GM18505 (cell line): ENCODE data around the gene ADGRA3.

ENCODE experiments used
- ATAC-seq: cut with Tn5 transposase; IDR thresholded peaks from one replicate; pipeline ENCODE4 v1.9.1; 2021; ENCODE audit not compliant: unreplicated experiment
- POLR2A ChIP-seq: IDR thresholded peaks from 4 replicates; pipeline ENCODE4 v1.6.1; 2011; ENCODE audit warnings: borderline replicate concordance; ENCODE audit not compliant: insufficient read depth, insufficient read length; ENCODE audit errors: extremely low read depth

Gene ADGRA3

DNA sequence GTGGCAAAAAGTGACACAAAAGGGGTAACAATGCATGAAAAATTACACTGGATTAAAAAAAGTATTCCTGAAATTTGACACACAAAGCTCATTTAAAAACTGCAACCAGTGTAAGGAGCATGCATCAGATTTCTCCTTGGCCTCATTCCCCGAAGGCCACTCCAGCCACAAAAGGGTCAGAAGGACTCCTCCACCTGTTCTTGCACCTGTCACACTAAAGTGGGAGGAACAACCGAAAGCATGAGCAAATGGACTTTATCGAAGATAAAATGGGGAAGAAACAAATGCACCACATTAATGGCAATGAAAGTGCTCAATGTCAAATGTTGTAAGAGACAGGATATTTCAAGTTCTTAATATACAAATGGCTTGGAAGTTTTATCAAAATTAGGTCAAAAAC, 88.2 kb downstream of the ADGRA3 start:
- no peak for TF ChIP-seq POLR2A
- no peak for ATAC-seq

DNA sequence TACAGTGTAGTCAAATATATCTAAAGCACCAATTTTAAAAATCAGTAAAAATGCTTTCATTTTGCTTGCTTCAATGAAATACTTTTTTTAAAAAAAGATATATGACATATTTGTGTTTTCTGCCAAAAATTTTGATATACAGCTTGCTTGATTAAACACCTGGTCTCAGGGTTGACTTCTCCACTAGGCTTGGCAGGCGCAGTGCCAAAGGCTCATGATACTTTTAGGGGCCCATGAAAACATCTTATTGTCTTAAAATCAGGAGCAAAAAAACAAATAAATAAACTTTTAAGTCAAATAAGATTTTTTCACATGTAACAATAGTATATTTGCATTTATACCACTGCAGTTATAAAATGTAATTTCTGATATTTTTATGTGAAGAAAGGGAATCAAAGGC, 95.6 kb downstream of the ADGRA3 start:
- TF ChIP-seq POLR2A = no peak

DNA sequence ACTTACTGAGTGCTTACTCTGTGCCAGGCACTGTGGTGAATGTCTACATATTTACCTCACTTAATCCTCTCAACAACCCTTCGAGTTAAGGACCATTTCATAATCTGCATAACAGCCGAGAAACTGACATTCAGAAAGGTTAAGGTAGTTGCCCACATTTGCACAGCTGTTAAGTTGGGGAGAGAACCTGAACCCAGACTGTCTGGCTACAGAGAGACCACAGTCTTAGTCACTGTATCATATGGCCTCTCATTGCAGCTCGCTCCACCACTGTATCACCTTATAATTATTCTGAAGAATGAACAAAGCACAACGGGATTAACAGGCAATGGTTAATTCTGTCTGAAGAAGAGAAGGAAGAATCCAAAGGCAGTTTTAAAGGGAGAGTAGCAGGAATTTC, 98.5 kb downstream of the ADGRA3 start:
- TF ChIP-seq POLR2A = no peak
- ATAC-seq = no peak

More for the DNA sequence above, 95.6 kb downstream of the ADGRA3 start:
- ATAC-seq = no peak

DNA sequence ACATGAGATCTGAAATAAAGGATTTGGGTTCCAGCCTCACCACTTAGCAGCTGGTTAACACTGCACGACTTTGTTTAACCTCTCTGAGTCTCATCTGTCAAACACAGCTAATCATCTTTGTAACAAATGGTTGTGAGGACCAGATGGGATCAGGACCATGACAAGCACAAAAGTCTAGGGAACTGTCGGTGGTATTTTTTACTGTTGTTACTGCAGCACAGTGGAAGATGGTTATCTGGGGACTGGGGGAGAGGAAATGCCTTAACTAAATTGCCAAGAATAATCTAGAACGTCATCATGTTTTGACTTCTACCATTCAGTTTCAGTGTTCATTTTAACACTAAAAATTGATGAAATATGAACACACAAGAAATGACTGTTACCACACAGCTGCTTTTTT, 99.5 kb downstream of the ADGRA3 start:
- no peak for ATAC-seq

DNA sequence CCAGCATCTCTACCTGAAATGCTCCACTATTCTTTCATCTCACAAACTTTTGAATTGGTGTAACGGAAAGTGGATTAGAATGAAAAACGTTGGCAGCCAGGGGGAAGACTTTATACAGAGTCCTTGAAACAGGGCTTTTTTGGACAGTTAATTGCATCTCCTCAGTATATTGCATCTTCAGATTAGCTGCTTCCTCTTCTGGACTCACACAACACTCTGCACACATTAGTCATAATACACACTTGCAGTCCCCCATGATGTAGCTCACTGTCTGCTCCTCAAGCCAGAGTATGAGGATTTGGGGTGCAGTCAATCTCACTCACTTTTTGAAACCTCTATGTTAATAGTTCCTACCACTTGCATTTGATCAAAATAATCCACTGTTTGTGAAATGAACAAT, 101.0 kb downstream of the ADGRA3 start:
- no peak for TF ChIP-seq POLR2A
- no peak for ATAC-seq

More for the DNA sequence above, 99.5 kb downstream of the ADGRA3 start:
- TF ChIP-seq POLR2A = no peak

DNA sequence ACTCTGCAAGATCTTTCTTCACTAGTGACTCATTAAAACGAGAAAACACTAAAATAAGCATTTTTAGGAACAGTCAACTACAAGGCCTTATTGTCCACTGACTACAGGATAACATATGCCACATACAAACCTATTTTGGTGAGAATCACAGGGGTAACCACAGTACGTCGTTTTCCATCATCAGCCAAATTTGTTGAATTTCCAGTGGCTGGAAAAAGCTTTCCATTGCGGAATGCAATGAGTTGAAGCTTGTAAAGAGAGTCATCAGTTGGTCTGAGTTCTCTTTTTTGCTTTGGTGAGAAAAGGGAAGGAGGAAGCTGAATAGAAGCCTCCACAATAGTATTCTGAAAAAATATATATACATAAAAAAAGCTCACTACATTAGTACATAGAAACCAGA, 102.4 kb downstream of the ADGRA3 start:
- no peak for TF ChIP-seq POLR2A
- no peak for ATAC-seq

DNA sequence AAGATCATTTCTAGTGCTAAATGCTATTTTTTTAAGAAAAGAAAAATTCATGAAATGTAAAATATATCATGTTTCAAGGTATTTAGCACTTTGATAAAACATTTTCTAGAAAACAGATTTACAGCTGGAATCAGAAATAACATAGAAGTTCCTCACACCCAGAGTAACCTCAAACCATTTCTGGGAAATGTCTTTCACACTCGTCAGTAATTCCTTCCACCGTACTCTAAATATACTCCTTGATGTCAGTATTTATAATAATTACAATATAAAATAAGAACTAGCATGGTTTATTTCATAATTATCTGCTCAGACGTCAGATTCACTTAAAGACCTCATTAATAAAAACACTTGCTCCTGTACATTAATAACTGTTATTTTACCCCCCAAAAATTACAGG, 103.9 kb downstream of the ADGRA3 start:
- no peak for ATAC-seq
- TF ChIP-seq POLR2A = no peak

DNA sequence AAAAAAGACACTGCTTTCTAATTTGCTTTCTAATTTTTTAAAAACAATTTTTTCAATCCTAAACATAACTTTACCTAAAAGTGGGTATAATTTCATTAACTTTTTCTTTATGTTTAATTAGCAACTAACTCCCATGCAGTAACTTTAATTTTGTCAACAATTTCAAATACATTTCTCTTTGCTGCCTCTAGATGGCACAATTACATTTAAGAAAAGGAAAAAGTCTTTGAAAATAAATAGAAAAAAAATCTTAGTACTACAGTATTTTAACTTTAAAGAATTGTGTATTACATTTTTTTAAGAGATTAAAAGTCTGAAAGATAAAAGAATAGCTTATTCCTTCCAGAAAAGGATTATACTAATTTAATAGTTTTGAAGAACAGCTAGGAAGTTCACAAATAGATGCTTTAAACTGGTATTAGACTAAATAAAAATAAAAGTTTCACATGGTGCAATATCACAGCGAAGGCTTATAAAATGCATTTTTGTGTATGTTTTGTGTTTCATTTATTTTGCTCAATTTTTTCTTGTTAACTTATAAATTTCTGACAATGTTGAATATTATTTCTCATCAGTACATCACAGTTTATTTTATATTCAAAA, 105.1 kb downstream of the ADGRA3 start:
- no peak for ATAC-seq

DNA sequence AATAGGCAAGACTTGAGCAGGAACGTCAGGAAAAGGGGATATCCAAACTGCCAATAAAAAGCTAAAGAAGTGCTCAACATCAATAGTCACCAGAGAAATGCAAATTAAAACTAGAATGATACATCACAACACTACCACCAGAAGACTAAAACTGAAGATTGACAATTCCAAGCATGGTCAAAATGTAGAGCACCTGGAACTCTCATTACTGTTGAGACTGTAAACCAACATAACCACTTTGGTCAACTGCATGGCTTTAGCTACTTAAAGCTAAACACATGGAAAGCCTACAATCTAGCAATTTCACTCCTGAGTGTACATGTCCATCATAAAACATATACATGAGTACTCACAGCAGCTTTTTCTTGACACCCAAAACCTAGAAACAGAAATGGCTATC, 107.4 kb downstream of the ADGRA3 start:
- ATAC-seq = no peak

More for the DNA sequence above, 105.1 kb downstream of the ADGRA3 start:
- TF ChIP-seq POLR2A = no peak

DNA sequence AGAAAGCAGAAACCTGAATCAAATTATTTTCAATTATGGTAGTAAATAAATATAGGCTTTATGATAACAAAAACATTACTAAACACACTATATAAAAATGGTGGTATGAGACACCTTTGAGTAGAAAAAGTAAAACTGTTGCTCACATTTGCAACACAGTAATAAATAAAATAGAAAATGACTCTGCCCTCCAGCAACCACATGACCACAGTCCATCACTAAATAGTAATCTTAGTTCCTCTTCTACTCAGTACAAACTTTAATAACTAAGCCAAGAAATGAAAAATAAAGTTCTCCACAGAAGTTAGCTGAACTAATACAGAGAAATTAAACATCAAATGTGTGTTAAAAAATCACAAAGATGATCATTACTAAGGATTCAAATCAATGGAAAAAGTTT, 108.5 kb downstream of the ADGRA3 start:
- no peak for TF ChIP-seq POLR2A
- ATAC-seq = no peak

More for the DNA sequence above, 107.4 kb downstream of the ADGRA3 start:
- TF ChIP-seq POLR2A = no peak

DNA sequence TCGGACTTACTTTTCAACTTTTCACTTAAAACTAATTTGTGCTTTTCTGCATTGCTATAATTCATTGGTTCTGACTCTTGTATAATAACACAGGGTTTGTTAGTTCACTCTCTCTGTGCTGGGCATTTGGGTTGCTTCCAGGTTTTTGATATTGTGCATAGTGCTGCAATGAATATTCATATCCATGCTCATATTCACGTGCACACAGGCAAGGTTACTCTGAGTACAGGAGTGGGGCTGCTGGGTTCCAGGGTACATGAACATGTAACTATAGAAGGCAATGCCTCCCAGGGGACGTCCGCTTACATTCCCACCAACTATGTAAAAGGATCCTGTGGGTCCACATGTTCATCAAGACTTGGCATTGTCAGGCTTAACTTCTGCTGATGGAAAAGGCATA, 117.2 kb downstream of the ADGRA3 start:
- TF ChIP-seq POLR2A = no peak
- no peak for ATAC-seq

DNA sequence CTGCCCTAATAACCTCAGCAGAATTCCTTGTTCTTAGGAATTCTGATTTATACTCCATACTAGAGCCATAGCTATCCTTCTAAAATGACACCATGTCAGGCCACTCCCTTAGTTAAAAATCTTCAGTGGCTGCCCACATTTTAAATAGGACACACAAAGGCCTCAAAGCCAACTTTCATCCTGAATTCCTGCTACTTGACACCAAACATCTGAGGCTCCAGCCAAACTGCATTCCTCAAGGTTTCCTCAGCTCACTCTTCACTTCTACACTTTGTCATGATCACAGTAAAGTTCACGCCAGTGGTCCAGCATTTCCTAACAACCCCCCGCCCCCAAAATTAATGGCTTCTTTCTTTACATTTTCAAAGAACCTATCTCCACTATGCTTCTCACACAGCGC, 124.3 kb downstream of the ADGRA3 start:
- no peak for TF ChIP-seq POLR2A

DNA sequence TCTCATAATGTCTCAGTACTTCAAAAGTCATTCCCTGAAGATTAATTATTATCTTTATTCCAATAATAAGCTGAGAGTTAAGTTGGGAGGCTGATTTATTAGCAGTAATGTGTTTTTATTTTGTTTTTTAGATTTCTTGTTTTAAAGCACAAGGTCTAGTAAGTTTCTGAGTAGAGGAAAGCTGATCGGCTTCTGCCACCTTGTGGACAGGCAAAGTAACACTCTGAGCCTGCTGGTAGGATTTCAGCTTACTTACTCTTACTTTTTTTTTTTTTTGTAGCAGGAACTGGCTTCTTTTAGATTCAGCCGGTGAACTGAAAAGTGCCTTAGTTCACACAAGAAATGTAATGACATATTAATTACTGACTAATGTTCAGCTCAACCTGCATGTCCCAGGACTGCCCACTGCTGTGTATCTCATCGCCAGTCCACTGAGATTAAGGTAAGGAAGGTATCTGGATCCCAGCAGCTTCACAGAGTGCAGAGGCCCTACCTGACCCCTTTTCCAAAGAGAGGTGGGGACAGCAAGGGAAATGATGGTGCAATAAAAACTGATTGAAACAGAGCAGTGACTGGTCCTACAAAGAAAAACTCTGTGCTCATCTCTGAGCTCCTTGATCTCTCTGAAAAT, 126.5 kb downstream of the ADGRA3 start:
- peak; percentile 75 for ATAC-seq

More for the DNA sequence above, 124.3 kb downstream of the ADGRA3 start:
- ATAC-seq = no peak

DNA sequence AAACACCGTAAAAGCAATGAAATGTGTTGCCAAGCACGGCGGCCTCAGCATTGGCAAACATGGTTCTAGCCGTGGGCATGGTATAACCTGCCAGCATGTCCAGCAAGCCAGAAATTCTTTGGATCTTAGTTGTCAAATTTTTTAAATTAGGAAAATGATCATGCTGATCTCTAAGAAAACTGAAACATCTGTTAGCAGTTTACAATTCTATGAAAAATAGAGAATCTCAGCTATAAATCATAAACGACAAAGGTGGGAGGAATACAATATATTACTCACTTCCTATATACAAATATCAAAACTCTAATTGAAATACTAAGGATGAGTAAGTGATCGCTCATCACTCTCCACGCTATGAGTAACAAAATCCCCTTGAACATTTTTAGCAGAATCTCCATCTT, 130.3 kb downstream of the ADGRA3 start:
- ATAC-seq = no peak
- TF ChIP-seq POLR2A = no peak

More for the DNA sequence above, 126.5 kb downstream of the ADGRA3 start:
- no peak for TF ChIP-seq POLR2A
